GM12865 (cell line): ENCODE results near the gene ACAD9.

Source experiments
- DNase-seq: peaks from one replicate; pipeline ENCODE4 v3.0.0; 2010; ENCODE audit warnings: low read depth
- H3K4me3 ChIP-seq: 2 replicates; pipeline ENCODE4 v1.5.1; 2011; ENCODE audit warnings: mild to moderate bottlenecking, low read depth, low read length, control low read depth
- TF ChIP-seq, protein P1 (sequence below): IDR thresholded peaks from 2 replicates; pipeline ENCODE4 v1.5.1; 2011; ENCODE audit warnings: low read length, control low read depth, low read depth, inconsistent platforms; ENCODE audit not compliant: insufficient read depth; ENCODE audit errors: missing control alignments

The ACAD9 gene

DNA sequence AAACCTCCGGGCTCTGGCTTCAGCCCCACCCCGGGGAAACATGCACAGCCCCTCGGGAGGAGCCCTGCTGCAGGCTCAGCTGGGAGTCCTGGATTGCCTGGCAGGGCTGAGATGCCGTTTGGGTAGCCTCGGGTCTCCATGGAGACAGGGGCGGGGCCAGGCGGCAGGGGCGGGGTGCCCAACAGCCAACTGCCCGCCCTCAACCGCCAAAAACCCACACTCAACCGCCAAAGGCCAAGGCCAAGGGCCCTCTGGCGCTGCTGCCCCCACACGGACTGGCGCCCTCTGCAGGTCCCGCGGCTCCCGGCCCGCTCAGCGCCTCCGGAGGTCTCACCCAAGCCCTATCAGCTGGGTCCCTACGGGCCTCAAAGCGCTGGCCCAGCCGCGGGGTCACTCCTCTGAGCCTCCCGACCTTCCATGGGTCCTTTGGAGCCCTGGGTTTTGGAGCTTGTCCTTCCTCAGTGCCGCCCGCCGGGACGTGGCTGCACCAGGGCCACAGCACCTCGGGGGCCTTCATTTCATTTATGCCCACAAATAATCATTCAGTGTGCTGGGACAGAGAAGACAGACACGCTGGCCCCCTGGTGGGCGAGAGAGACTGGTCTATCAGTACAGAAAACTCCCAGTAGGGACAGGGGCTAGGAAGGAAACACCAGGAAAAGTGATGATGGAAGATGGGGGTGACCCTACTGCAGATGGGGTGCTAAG, 33.5 kb upstream of the ACAD9 start:
- DNase-seq, result peak; percentile 80
- TF ChIP-seq, protein P1, sequence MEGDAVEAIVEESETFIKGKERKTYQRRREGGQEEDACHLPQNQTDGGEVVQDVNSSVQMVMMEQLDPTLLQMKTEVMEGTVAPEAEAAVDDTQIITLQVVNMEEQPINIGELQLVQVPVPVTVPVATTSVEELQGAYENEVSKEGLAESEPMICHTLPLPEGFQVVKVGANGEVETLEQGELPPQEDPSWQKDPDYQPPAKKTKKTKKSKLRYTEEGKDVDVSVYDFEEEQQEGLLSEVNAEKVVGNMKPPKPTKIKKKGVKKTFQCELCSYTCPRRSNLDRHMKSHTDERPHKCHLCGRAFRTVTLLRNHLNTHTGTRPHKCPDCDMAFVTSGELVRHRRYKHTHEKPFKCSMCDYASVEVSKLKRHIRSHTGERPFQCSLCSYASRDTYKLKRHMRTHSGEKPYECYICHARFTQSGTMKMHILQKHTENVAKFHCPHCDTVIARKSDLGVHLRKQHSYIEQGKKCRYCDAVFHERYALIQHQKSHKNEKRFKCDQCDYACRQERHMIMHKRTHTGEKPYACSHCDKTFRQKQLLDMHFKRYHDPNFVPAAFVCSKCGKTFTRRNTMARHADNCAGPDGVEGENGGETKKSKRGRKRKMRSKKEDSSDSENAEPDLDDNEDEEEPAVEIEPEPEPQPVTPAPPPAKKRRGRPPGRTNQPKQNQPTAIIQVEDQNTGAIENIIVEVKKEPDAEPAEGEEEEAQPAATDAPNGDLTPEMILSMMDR, result peak; percentile 60
- H3K4me3 ChIP-seq, result peak overlapping the region; percentile 26

DNA sequence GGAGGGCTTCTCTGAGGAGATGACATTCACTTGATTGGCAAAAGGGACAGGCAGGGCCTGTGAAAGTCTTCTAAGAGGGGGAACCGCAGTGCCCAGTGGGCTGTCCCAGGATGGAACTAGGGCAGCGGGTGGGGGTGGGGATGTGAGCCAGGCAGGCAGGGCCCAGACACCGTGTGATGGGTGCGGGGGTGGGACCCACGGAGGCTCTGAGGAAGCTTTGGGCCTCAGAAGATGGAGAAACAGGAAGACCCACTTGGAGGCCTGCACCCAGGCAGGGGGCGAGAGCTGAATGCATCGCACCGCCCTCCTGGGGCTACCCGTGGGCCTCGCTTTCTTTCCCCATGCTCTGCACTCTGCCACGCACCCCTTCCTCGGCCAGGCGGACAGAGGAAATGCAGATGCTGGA, 32.9 kb upstream of the ACAD9 start:
- H3K4me3 ChIP-seq, result no peak overlapping the region

DNA sequence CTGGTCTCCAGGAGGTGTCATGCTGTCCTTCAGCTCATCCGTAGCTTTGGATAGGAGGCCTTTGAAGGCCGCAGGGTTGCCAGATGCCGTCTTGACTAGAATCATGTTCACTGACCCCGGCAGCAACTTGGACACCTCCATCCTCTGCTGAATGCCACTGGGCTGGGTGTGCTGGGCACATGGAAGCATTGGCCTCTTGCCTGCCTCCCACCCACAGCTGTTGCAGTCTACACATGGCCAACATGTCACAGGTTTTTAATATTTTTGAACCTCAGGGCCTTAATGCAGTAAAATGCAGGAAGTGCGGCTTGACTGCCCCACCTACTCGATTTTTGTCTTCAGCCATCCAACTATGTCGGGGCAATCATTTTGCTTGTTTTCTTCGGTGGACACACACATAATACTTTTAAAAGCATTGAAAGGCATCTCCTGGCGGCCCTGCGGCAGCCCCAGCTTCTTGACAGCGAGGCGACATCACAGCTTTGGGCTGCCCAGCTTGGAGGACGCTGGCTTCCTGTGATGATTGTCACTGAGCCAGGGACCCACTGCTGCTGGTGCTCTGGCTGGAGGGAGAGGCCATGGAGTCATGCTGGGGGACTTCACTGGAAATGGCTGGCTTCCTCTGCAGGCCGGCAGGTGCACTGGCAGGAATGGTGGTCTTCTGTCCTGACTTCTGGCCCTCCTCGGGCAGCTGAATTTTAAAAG, 31.6 kb upstream of the ACAD9 start:
- TF ChIP-seq, protein P1, result no peak
- H3K4me3 ChIP-seq, result no peak overlapping the region
- DNase-seq, result no peak

More for the DNA sequence above, 32.9 kb upstream of the ACAD9 start:
- TF ChIP-seq, protein P1, result no peak
- no peak for DNase-seq

DNA sequence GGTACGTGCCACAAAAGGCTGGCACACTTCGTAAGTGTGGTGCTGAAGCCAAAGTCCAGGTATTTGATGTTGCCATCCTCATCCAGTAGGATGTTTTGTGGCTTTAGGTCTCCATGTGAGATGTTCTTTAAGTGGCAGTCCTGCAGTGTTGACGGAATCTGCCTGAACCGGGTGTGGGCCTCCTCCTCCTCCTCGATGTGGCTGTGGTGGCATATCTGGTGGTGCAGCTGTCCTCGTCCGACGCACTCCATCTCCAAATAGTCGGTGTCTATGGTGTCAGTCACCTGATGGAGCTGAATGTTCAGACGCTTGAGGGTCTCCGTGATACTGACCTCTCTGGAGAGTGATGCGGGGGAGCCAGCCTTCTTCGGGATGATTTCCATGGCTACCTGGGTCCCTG, 30.5 kb upstream of the ACAD9 start:
- H3K4me3 ChIP-seq, result no peak overlapping the region
- TF ChIP-seq, protein P1, result no peak
- no peak for DNase-seq

DNA sequence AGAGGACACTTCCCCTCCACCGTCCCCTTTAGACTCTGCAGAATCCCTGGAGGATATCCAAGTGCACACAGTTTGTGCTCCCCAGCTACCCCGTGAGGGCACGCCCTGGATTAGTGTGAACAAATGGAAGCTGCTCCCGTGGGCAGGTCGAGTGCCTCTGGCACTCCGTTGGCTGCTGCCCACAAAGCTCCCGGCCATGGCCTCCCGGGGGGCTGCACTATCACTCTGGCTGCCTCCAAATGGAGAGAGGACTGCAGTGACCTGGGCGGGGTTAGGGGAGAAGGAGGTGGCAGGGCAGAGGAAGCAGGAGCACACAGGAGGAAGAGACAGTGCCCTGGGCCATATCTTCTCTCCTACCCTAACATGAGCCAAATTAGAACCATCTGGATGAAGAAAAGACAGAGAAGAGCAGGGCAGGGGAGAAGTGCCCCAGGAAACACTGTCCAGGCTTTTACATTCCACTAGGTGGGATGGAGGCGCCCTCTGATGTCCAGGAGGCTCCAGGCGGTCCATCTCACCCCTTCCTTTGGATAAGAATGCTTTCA, 29.4 kb upstream of the ACAD9 start:
- TF ChIP-seq, protein P1, result no peak
- DNase-seq, result no peak
- H3K4me3 ChIP-seq, result no peak overlapping the region

DNA sequence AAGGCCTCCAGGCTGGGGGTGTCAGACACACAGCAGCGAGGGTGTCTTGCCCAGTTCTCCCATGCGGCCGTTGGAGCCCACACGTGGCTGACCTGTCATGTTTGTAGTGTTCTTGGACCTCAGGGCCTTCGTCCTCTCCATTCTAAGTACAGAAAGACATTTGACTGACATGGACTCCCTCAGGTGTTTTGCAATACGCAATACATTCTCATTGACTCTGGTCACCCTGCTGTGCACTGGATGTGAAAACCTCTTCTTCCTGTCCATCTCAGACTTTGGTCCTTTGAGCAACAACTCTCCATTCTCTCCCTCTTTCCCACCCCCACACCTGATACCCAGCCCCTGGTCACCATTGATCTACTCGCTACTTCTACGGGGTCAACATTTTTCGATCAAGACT, 28.9 kb upstream of the ACAD9 start:
- no peak overlapping the region for H3K4me3 ChIP-seq
- TF ChIP-seq, protein P1, result no peak
- no peak for DNase-seq
